DND-41 (cell line): Measurements from ENCODE around the gene SDF2.

Source experiments
- CTCF ChIP-seq: IDR thresholded peaks from 2 replicates; pipeline ENCODE4 v1.5.1; 2012; ENCODE audit warnings: borderline replicate concordance, low read length, moderate library complexity, mild to moderate bottlenecking; ENCODE audit not compliant: poor library complexity, severe bottlenecking; ENCODE audit errors: extremely low read depth
- EZH2 ChIP-seq: IDR thresholded peaks from 3 replicates; pipeline ENCODE4 v1.6.1; 2012; ENCODE audit warnings: borderline replicate concordance, low read depth, mild to moderate bottlenecking, moderate library complexity, low read length, inconsistent platforms; ENCODE audit not compliant: severe bottlenecking

GRCh38 chr17:28703552-28704218 lies 42.0 kb upstream of the SDF2 start:
- TF ChIP-seq CTCF (no peak), EZH2 (no peak)
